ENCODE measurements around the gene CCDC87.
A peak's percentile ranks its signal among the peaks of the same experiment; 100 is the strongest.
"Not testable (repeated sequence)": the region's sequence is repeated elsewhere in the genome, so short reads cannot be mapped to it uniquely, and the experiment has no call there.

CCDC87 gene, protein sequence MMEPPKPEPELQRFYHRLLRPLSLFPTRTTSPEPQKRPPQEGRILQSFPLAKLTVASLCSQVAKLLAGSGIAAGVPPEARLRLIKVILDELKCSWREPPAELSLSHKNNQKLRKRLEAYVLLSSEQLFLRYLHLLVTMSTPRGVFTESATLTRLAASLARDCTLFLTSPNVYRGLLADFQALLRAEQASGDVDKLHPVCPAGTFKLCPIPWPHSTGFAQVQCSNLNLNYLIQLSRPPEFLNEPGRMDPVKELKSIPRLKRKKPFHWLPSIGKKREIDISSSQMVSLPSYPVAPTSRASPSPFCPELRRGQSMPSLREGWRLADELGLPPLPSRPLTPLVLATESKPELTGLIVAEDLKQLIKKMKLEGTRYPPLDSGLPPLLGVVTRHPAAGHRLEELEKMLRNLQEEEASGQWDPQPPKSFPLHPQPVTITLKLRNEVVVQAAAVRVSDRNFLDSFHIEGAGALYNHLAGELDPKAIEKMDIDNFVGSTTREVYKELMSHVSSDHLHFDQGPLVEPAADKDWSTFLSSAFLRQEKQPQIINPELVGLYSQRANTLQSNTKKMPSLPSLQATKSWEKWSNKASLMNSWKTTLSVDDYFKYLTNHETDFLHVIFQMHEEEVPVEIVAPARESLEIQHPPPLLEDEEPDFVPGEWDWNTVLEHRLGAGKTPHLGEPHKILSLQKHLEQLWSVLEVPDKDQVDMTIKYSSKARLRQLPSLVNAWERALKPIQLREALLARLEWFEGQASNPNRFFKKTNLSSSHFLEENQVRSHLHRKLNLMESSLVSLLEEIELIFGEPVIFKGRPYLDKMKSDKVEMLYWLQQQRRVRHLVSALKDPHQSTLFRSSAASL

DNA sequence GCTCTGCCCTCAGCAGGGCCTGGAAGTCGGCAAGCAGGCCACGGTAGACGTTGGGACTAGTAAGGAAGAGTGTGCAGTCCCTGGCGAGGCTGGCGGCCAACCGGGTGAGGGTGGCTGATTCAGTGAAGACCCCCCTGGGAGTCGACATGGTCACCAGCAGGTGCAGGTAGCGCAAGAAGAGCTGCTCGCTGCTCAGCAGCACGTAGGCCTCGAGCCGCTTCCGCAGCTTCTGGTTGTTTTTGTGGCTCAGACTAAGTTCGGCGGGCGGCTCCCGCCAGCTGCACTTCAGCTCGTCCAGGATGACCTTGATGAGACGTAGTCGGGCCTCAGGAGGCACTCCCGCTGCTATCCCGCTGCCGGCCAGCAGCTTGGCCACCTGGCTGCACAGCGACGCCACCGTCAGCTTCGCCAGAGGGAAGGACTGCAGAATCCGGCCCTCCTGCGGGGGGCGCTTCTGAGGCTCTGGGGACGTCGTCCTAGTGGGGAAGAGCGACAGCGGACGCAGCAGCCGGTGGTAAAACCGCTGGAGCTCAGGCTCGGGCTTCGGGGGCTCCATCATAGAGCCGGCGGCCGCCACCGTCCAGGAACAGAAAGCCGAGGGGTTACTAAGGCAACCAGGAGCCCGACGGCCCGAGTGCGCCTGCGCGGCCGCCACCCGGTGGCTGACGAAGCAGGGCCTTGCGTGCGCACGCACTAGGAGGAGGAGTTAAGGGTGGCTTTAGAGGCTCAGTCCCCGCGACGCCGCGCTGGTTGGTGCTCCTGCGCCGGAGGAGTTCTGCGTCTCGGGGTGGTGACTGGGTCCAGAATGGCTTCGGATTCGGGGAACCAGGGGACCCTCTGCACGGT, at the start of gene CCDC87, which contains the start of gene CCS:
Gene CCDC87, minus strand, starts transcription at position 607 of the 846 bp plus-strand sequence. Its CDS starts 48 bp downstream, at position 559.
Gene CCS, plus strand, starts transcription at position 729 of the 846 bp plus-strand sequence. Its CDS starts 77 bp downstream, at position 806.
- peak; percentile 91 to 93 for DNase-seq

DNA sequence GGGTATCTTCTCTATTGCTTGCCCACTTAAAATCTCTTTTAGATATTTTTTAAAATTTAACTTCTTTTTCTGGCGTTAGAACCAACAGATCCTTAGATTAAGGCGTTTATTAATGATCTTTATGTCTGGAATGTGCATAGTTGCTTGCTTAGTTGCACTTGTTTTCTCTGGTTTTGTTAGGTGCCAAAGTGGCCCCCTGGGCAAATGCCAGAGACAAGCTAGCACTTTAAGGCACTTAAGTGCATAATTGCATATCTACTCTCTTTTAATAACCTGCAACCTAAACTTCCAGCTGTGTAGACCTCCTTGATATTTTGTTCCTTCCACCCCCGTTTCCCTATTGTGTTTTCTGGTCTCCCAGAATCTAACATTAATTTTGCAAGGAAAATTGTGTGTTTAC, 49.0 kb upstream of the CCDC87 start:
- no peak for DNase-seq

DNA sequence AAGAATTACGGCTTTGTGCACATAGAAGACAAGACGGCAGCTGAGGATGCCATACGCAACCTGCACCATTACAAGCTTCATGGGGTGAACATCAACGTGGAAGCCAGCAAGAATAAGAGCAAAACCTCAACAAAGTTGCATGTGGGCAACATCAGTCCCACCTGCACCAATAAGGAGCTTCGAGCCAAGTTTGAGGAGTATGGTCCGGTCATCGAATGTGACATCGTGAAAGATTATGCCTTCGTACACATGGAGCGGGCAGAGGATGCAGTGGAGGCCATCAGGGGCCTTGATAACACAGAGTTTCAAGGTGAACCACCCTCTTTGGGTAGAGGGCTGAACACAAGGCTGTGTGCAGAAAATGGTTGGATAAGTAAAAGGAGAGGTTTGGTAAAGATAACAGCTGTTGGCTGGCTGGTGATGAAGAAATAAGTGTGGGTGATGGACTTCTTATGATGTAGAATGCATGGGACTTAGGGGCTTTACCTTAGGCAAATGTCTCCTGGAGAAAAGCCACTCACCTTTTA, 47.0 kb upstream of the CCDC87 start:
- DNase-seq = not testable (repeated sequence)

DNA sequence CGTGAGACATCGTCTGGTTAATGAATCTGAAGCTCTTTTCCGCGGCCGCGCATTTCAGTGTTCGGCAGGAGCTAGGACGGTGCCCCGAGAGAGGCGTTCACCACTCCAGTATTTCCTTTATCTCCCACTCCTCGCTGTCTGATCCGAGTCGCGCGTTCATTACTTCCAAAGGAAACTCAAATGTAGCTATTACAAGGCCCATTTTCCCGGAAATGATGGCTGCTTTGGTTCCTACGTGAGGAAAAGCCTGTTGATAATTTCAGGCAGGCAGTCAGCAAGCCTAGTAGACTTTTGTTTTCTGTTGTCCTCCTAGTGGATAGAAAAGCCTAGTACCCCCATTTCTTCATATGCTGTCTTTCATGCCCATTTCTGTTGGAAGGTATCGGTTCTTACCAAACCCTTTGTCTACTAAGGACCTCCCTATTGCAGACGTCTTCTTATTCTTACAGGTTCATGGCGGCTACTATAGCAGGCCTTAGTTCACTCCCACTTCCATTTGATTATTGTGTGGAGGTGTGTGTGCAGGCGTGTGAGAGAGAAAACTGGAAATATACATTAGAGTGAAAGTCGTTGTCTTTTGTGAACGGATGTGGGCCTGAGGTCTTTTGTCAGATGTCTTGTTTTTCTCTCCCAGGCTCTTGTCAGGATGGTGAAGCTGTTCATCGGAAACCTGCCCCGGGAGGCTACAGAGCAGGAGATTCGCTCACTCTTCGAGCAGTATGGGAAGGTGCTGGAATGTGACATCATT, 46.4 kb upstream of the CCDC87 start:
- DNase-seq = no peak

DNA sequence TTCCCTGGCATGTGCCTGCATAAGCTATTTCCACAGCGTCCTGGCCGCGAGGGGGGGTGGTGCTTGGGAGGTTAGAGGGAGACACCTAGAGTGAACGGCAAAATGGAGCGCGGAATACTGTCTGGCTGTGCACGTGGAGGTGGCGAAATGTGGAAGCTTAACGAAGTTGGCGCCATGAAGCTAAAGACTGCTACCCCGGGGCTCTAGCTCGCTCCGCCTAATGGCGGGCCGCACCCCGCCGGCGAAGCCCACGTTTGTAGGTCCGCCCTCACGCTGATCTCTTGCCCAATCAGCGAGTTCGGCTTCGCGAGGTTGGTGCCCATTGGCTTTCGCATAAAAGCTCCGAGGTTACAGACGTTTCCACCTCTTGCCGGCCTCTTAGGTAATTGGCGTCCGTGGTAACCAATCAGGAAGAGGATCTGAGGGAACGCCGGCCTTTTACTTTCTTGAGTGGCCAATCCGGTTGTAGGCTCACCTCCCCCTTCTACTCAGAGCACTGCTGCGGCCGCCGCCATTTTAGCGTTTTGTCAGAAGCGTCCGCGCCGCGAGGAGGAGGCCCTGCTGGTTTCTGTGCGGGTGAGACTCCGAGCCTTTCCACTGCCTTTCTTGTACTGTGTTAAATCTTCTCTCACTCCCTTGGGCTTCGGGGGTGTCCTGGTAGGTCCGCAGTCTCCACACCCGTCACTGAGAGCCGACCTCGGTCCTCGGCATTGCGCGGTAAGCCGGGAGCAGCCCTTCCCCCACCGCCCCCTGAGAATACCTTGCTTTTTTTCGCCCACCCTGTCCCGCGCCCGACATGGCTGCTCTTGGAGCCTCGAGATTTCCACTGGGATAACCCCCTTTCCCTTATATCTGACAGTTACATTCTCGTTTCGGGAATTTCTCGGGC, 45.6 kb upstream of the CCDC87 start, which contains the start of gene RBM4:
Gene RBM4, plus strand, starts transcription at position 527 of the 889 bp plus-strand sequence. CDS start 1,009 bp downstream, outside the sequence.
- DNase-seq = peak; percentile 99 to 100

DNA sequence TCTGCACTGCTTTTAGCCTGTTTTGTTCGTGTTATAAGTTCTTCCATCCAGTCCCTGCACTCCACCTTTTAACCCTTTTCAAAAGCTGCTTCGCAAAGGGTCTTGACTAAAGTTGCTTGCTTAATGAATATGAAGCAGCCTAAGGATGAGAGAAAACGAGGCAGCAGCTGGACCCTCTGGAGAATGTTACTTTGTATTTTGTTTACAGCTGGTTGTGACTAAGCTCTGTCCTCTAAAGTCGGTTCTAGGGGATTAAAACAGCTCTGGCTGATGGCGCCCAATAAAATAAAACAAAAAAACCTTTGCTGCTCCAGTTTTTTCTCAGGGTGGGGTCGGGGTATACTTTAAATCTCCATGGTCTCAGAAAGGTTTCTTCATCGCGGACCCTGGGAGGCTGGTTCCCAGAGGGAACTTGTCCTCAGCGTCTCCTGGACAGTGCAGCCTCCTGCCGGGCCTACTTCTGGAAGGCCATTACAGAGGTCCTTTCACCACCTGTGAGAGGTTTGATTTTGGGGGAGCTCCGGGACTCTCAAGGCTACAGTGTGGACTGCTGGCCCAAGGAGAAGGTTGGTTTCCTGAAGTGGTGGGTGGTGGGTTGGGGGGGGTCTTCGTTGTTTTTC, 44.8 kb upstream of the CCDC87 start:
- no peak for DNase-seq

DNA sequence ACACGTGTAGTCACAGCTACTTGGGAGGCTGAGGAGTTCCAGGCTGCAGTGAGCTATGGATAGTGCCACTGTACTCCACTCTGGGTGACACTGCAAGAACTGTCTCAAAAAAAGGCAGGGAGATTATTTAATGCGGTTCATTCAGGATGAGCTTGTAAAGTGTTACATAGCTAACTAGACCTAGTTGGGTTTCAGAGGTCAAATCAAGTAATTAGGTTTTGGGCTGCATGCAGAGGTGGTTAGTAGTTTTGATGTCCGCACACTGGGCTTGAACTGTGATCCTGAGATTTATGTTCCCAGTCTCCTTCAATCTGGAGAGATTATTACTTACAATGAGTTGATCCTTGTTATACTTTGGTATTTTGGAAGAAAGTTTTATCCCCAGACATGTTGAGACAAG, 43.5 kb upstream of the CCDC87 start:
- DNase-seq = no peak

DNA sequence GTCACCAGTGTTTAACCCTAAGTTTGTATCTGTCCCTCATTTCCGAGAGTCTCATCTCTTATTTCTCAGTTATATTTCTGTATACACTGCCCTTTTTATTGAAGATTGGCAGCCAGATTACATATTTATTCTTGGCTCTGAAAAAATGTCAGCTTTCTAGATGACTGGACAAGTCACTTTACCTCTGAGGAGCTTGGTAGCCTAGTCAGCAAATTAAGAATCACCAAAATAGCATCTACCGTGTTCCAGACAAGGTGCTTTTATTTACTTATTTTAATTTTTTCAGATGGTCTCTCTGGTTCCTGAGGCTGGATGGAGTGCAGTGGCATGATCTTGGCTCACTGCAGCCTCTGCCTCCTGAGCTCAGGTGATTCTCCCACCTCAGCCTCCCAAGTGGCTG, 40.1 kb upstream of the CCDC87 start:
- no peak for DNase-seq

DNA sequence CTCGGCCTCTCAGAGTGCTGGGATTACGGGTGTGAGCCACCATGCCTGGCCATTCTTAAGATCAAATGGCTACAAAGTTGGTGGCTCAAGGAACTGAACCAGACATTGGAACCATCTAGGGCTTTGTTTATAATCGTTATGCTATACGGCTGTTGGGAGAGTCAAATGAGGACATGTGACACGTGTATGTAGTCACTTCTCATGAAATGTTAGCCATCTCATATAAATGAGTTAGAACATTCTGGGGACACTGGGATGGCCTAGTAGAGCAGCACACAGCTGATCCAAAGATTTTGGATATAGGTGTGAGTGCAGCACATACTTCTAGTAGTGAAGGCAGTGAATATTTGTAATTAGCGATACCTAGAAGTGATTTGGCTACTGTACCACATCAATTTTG, 39.0 kb upstream of the CCDC87 start:
- no peak for DNase-seq

DNA sequence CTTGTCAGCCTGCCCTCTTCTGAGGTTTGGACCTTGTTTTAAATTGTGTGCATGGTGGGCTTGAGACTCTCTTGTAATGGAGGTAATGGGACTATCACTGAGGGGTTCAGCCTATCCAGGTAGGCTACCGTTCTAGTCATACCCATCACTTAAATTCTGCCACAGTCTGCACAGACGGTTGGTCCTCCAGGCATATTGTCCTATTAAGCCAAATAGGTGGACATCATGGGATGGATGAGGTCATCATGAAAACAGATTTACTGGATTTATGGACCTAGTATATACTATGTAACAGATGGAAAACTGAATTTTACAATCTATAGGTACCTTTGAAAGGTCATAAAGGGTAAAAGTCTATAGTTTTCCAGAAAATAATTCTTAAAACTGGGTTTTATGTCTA, 36.5 kb upstream of the CCDC87 start:
- DNase-seq = no peak

DNA sequence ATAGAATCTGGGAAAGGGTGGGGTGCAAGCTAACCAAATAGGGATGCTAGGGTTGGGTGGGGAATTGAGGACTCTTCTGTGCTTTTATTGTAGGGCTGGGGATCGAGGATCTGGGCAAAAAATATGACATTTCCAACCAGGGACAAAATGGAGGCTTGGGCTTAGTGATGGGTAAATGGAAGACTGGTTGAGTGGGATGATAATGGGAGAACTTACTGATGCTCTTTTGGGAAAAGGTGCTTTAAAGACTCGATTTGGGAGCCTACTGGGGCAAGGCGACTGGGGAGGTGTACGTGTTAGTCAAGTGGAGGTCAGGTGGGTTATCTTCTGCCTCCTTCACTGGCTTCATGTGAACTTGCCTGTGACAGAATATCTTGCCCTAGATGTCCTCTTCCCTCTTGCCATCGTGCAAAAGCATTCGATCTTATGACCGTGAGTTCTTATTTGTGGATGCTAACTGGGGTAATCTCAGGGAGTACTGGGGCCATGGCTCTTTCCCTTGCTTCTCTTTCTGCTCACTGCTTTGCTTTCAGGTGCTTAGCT, 35.3 kb upstream of the CCDC87 start:
- no peak for DNase-seq

DNA sequence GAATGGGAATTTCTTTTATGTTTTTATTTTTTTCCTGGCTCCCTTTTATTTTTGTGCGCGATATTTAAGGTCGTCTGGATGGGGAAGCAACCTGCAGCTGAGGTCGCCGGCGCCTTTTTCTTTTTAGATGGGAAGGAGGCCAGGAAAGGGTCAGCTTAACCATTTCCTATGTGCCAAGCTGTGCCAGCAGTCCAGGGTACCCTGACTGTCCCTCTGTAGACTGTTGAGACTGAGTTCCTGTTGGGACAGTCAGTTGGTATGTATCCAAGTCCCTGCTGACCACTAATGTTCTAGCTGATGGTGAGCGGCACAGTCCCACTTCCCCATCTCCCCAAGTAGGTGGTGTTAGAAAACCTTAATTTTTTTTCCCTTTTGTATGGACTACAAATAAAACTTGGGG, 34.1 kb upstream of the CCDC87 start:
- no peak for DNase-seq

DNA sequence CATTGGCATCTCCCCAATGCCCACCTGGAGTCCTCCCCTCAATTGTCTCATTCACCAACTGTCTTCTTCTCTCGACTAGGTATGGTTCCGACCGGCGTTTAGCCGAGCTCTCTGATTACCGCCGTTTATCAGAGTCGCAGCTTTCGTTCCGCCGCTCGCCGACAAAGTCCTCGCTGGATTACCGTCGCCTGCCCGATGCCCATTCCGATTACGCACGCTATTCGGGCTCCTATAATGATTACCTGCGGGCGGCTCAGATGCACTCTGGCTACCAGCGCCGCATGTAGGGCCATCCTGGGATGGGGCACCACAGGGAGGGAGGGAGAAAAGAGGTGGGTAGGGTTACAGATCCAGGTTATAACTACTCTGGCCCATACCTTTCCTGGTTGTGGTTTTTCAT, 33.5 kb upstream of the CCDC87 start:
- no peak for DNase-seq

DNA sequence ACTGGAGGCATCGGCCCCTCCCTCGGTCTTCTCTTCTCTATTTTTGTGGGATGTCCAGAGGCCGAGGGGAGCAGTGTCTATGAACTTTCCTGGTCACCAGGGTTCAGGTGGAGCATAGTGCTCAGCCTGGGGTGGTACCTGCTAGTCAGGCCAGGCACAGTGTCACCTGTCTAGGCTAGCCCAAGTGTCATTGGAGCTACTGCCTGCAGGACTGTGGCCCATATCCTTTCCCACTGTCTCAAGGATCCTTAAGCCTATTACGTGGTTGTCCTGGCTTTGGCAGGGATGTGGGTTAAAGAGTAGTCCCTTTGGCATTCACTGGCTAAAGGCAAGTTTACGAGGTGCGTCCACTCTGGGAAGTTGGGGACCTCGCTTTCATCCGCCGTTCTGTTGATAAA, 32.9 kb upstream of the CCDC87 start:
- DNase-seq = no peak

DNA sequence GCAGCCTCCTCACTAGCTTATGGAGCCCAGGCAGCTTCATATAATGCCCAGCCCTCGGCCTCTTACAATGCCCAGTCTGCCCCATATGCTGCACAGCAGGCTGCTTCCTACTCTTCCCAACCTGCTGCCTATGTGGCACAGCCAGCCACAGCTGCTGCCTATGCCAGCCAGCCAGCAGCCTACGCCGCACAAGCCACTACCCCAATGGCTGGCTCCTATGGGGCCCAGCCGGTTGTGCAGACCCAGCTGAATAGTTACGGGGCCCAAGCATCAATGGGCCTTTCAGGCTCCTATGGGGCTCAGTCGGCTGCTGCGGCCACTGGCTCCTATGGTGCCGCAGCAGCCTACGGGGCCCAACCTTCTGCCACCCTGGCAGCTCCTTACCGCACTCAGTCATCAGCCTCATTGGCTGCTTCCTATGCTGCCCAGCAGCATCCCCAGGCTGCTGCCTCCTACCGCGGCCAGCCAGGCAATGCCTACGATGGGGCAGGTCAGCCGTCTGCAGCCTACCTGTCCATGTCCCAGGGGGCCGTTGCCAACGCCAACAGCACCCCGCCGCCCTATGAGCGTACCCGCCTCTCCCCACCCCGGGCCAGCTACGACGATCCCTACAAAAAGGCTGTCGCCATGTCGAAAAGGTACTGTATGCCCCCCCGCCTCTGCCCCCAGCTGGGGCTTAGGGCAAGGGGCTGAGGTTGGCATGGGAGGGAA, 32.3 kb upstream of the CCDC87 start:
- no peak for DNase-seq

DNA sequence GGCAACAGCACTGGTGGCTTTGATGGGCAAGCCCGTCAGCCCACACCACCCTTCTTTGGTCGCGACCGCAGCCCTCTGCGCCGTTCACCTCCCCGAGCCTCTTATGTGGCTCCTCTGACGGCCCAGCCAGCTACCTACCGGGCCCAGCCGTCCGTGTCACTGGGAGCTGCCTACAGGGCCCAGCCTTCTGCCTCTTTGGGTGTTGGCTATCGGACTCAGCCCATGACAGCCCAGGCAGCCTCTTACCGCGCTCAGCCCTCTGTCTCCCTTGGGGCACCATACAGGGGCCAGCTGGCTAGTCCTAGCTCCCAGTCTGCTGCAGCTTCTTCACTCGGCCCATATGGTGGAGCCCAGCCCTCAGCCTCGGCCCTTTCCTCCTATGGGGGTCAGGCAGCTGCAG, 31.6 kb upstream of the CCDC87 start:
- DNase-seq = no peak

DNA sequence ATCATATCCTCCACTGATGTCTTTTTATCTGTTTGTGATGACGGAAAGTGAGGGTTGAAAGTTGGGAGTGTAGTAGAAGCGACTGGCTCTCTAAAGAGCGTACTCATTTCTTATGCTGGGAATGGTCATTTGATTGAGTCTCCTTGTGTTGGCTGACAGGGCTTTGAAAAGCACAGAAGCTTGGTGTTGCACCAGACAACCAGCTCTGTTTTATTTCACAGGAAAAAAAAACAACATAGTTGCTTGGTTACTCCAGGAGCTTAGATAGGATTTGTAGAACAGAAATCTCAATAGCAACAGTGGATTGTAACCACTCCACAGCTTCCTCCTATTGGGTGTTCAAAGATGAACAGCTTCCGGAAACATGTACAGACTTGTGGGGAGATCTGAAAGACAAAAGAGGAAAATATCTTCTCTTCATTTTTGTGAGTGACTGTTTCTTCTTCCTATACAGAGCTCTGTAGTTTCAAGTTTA, 26.3 kb upstream of the CCDC87 start:
- DNase-seq = no peak

DNA sequence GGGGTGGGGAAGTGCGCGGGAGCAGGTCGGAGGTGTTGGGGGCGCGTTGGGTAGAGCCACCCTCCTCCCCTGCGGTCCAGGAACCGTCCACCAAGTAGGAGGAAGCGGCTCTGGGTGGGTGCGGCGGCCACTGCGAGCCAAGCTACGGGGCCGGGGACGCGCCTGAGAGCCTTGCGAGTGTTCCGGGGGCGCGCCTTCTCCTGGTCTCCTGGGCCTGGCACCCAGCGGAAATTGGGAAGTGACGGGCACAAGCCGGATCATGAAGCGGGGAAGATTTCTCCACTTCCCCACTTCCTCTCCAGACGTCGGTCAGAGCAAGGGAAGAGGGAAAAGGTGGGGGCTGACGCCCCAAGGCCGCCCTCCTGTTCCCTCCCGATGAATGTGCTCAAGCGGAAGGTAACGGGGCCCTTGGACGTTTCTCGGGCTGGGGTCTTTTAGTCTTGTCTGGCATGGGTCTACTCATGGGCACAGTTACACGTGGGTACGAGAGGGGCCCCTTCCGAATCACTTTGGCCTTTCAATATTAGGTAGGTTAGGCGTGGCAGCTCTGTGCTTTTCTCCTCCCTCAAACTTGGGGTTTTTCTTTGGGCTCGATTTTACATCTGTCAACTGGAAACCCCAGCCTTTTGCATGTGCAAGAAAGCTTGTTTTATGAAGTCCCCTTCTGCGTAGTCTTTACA, 24.4 kb upstream of the CCDC87 start:
- no peak for DNase-seq

Data from hippocampal formation (tissue), 2 donors.